ENCODE results near the gene LUZP2. TPM values are rescaled to one million over a fixed set of nuclear protein-coding genes. Genes with fewer than 3 reads are reported as not detected.

Gene LUZP2
- total and polyA plus RNA-seq, 2 of the 8 experiments (the other 6 are each of a cell fraction or from before 2014, with no cell fraction given) = 0.79 to 1.5 TPM

DNA sequence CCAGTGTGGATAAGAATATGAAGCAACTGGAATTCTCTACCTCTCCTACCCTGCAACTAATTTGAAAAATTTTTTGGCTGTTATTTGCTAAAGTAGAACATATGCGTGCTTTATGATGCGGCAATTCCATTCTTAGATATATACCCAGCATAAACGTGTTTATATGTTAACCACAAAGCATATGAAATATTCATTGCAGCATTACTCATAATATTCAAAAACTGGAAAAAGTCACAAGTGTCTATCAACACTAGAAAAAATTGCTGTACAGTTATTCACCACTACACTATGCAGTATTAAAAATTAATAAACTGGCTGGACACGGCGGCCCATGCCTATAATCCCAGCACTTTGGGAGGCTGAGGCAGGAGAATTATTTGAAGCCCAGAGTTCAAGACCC lies 226.4 kb downstream of the LUZP2 start:
- Histone ChIP-seq H3K4me1 (replicated peaks in 1 of 4; ENCODE audit: control insufficient read depth in 3 of 4, insufficient read depth in 4 of 4, low read length in 3 of 4) (no peaks in the 10 kb centered on the region), H4K5ac (ENCODE audit: insufficient read length, low read depth, low read length) (no peak overlapping the region), H3K9ac (replicated peaks in 1 of 4; ENCODE audit: extremely low read depth in 1 of 4, low read depth in 3 of 4, low read length in 3 of 4) (no peak overlapping the region), H2BK120ac (replicated peaks; ENCODE audit: low read depth, low read length) (no peak overlapping the region), H3K36me3 (ENCODE audit: control insufficient read depth in 2 of 4, insufficient read depth in 4 of 4, low read length in 3 of 4) (no peaks in the 10 kb centered on the region), H2BK12ac (ENCODE audit: low read depth, low read length) (no peak overlapping the region), H3K56ac (replicated peaks; ENCODE audit: insufficient read length, low read depth, low read length) (no peak overlapping the region), H2BK15ac (ENCODE audit: low read length) (no peak overlapping the region), H3K23ac (ENCODE audit: insufficient read length) (no peak overlapping the region), H2AK5ac (ENCODE audit: low read depth, low read length) (no peak overlapping the region), H3K27me3 (replicated peaks in 1 of 4; ENCODE audit: control insufficient read depth in 3 of 4, extremely low read depth in 1 of 4, insufficient read depth in 3 of 4, low read length in 3 of 4) (no peaks in the 10 kb centered on the region), H3K79me2 (ENCODE audit: control insufficient read depth in 1 of 2, insufficient read depth in 2 of 2, low read length in 2 of 2) (no peaks in the 10 kb centered on the region), H3K9me3 (ENCODE audit: insufficient read depth in 2 of 2, low read depth in 1 of 2, low read length in 1 of 2) (no peaks in the 10 kb centered on the region), H4K91ac (replicated peaks; ENCODE audit: insufficient read length, low read length) (no peak overlapping the region), H3K14ac (ENCODE audit: insufficient read length) (no peak overlapping the region), H3K23me2 (ENCODE audit: low read depth, low read length) (no peaks in the 10 kb centered on the region), H2BK5ac (ENCODE audit: low read depth, low read length) (no peak overlapping the region), H4K20me1 (replicated peaks in 1 of 2; ENCODE audit: control insufficient read depth in 1 of 2, insufficient read depth in 2 of 2, low read length in 2 of 2) (no peaks in the 10 kb centered on the region), H3K4me2 (ENCODE audit: insufficient read depth in 1 of 2, low read depth in 2 of 2, low read length in 2 of 2) (no peak overlapping the region), H2AFZ (ENCODE audit: low read length) (no peak overlapping the region), H2BK20ac (ENCODE audit: low read length) (no peak overlapping the region), H3K4me3 (ENCODE audit: extremely low read depth in 1 of 4, insufficient read depth in 2 of 4, low read depth in 3 of 4, low read length in 4 of 4) (no peak overlapping the region), H3K27ac (ENCODE audit: low read depth, low read length) (no peak overlapping the region), H3K79me1 (ENCODE audit: low read depth, low read length) (no peaks in the 10 kb centered on the region), H3K4ac (replicated peaks; ENCODE audit: insufficient read length, low read depth, low read length) (no peak overlapping the region), H4K8ac (ENCODE audit: extremely low read depth, insufficient read depth, low read length) (no peak overlapping the region), H3K18ac (ENCODE audit: extremely low read depth, low read length) (no peak overlapping the region)
- DNase-seq (ENCODE audit: low read depth in 1 of 2, low spot score in 2 of 2) = no peak
- ChIA-PET POLR2A (ENCODE audit: partially characterized antibody) (no interaction called here), CTCF (ENCODE audit: partially characterized antibody) (interaction anchor here (1.0 kb wide), 1 partner anchor 14 kb away, joined by 3 read pairs; no protein-coding TSS in a partner anchor)
- 96% methylated on average over 5 of the region's 5 CpGs; no CpG with 5 or more reads in 1 of the 2 experiments for WGBS, 2 experiments (ENCODE audit: extremely low coverage in 1 of 2, insufficient coverage in 1 of 2, insufficient read length in 1 of 2, insufficient replicate concordance in 2 of 2, low coverage in 1 of 2, low lambda C conversion rate in 2 of 2, missing lambda C conversion rate in 1 of 2)
- TF ChIP-seq SP1 (IDR thresholded peaks at IDR 0.05; ENCODE audit: low read depth, low read length) = no peak
- no peak for FAIRE-seq

Data from H1 (cell line).